ENCODE results near the gene UNC13B.
"Not testable (repeated sequence)": the region's sequence is repeated elsewhere in the genome, so short reads cannot be mapped to it uniquely, and the experiment has no call there.

The UNC13B gene

DNA sequence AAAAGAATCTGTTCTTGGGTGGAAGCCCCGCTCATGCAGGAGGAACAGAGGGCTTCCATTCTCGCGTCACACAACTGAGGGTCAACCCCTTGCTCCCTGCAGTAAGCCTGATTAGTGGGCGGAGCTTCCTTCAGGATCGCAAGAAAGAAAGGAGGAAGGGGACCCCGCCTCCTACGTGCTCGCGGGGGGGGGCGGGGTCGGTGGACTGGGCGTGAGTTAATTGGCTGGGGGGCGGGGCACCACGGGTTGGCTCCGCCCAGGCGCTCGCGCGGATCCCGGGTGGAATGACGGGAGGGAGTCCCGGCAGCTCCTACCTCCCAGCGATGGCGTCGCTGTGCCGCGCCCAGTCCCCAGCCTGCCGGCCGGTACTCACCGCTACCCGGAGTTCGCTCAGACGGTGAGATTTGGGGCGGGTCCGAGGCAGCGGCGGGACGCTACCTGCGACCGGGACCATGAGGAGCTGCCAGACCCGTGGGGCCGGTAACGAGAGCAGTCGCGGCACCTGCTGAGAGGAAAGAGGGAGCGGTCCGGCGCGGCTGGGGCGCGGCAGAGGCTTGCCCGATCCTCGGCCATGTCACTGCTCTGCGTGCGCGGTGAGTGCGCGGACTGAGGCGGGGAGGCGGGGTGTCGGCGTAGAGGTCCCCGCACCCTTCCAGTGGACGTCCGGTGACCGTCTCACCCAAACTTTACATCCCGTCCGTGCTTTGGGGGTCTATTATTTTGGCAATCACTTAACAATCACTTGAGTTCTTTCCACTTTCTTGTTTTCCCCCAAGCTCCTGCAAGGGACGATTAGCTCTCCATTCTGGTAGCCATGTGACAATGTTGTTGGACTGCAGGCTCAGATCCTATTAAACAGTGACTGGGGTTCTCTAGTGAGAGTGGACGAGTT is at the start of gene UNC13B:
Gene UNC13B, plus strand, starts transcription at position 297 of the 892 bp plus-strand sequence. Its CDS starts 275 bp downstream, at position 572.
- peak; percentile 41 to 51 for DNase-seq (ENCODE audit: low read depth in 2 of 2)

DNA sequence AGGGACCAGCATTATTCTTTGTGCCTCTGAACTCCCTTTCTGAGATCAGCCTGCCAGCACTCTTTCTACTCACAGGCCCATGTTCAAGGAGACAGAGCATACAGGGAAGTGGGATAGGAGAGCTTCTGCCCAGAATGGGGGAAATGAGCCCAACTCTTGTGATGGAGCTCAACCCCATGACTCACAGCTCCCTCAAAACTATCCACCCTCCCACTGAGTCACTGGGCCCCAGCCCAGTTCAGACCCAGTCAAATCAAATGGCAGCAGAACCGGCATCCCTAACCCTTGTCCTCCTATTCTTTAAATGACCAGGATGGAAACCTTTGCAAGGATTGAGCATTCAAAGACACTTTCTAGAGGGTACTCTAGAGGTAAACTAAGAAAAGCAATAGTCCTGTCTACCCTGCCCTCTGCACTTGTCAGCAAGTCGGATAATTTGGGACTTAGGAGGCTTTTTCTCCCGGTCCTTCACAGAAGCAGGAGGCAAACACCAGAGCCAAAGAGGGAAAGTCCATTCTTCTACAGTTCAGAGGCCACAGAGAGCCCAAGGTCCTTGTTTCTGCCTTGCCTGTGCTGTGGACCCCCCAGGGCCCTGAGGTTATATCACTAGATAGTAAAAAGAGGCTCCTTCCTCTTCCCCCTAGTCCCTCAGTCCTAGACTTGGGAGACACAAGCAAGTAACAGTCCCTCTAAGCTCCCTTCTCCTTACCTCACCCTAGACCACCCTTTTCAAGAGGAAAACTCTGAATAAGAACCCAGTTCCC is 49.4 kb upstream of the UNC13B start:
- no peak for DNase-seq (ENCODE audit: low read depth in 2 of 2)

DNA sequence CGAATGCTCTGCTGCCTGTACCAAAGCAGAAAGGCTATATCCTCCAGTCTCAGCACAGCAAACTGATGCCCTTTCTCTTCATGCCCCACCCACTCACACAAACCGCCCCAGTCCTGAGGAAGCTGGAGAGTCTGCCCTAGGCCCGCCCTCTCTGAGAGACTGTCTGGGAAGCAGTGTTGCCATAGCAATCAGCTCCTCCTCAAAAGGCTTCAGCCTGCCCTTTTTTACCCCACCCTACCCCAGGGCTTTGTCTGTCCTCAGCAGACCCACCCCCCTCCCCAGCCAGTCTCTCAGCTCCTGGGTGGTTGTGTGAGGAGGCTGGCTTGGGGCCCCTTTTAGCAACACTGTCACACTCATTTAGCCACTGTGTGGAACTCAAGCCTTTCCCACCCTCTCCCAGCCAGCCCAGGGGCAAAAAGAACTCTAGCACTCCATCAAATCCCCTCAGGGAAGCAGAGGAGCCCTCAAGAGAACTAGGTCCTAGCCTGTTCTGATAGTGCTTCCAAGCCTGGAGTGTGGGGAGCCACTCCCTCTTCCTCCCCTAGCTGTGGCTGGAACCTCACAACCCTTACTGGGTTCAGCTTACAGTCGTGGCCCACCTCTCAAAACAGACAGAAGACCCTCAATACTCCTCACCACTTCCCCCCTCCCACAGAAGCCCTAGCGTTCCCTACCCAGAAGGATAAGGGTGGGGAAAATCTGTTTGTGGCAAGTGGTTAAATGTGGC is 47.5 kb upstream of the UNC13B start:
- no peak for DNase-seq (ENCODE audit: low read depth in 2 of 2)

DNA sequence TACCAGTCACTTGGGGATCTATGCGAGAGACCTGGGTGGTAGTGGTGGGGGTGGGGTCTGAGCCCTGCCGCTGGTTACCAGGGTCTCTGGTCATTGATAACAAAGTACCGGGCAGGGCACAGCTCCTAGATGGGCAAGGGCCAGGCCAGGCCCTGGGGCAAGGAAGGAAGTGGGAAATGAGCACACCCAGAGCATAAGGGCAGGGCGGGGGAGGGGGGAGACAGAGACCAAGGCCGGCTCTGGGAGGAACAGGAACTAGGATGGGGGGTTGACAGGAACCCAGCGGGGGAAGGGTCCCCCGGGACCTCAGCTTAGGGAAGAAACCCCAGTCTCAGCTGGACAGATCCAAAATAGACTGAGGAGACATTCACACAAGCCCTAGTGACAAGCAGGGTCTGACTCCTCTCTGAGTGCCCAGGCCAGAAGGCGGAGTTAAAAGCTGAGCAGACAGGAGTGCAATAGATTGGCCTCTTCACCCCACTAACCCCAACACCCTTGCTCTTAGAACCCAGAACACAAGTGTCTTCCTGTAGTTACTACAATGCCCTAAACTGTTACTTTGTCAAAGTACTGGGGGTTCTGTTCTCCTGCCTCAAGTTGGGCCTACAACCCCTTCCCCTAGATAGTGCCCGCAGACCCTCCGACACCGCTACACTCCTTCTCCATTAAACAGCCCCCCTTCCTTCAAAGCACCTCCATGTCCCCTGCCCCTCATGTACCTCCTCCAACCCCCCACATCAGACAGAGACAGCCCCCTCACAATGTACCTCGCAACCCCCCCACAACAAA is 46.8 kb upstream of the UNC13B start:
- DNase-seq (ENCODE audit: low read depth in 2 of 2): no peak

DNA sequence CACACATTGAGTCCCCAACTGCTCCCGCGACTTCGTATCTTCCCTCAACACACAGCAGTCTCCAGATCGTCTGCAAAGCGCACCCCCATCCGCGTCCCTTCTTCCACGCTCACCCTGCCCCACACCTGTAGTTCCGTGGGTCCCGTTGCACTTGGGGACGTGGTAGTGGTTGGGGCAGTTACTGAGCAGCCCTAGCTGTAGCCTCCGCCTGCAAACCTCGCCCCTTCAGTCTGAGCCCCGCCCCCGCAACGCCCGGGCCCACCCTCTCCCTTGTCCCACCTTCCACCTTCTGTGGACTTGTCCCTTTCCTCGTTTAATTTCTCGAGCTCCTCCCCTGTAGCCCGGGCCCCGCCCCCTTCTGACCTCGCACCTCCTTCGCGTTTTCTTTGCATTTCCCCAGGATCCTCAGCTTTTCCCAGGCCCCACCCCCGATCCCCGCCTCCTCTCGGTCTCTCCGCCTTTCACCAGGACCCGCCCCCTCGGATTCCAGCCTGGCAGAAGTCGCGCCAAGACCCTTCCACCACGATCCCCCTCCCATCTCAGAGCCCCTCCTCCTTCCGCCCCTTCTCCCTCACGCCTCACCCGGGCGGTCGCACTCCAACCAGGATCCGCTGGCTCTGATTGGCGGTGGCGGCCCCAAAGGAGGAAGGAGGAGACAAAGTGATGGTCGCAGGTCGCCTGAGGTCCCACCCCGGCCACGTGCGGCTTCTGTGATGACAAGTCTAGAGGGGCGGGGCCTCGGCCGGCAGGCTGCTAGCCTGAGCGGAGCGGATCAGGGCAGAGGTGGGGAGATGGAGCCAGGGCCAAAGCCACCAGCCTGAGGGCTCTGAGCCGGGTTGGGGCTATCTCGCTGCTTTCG is 45.9 kb upstream of the UNC13B start, which contains the start of gene ATOSB:
Gene ATOSB, minus strand, starts transcription at position 183 of the 859 bp plus-strand sequence. CDS start 7,588 bp downstream, outside the sequence.
- peak; percentile 82 to 86 for DNase-seq (ENCODE audit: low read depth in 2 of 2)

DNA sequence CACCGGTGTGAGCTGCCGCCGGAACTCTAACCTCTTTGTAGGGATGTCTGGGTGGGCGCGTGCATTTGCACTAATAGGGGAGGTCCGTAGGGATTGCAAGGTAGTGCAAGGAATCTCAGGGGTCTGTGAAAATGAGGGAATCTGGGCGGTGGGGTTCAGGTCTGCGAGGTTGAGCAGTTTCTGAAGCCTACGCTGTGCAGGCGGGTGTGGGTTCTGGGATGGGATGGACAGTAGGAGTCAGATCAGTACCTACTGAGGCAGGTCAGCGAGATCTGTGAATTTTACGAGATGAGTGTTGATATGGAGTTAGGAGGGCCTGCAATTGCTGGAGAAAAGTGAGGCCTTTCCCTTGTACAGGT is 45.3 kb upstream of the UNC13B start:
- no peak for DNase-seq (ENCODE audit: low read depth in 2 of 2)

DNA sequence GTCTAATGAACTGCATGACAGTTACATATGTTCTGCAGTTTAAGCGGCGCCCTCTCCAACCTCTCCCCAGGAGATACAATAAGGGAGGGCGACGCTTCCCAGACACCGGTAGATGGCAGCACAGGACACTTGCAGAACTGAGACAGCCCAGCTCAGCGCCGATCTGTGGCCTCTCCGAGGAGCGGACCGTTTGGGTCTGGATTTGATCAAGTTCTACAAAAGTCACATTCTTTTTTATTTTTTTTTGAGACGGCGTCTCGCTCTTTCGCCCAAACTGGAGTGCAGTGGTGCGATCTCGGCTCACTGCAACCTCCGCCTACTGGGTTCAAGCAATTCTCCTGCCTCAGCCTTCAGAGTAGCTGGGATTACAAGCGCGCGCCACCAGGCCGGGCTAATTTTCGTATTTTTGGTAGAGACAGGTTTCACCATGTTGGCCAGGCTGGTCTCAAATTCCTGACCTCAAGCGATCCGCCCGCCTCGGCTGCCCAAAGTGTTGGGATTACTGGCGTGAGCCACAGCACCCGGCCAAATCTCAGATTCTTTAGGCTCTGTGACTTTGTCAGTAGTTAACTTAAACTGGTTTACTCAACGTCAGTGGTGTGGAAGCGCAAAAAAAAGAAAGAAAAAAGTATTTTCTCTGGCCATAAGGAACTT is 44.8 kb upstream of the UNC13B start:
- peak; percentile 71 to 79 for DNase-seq (ENCODE audit: low read depth in 2 of 2)

DNA sequence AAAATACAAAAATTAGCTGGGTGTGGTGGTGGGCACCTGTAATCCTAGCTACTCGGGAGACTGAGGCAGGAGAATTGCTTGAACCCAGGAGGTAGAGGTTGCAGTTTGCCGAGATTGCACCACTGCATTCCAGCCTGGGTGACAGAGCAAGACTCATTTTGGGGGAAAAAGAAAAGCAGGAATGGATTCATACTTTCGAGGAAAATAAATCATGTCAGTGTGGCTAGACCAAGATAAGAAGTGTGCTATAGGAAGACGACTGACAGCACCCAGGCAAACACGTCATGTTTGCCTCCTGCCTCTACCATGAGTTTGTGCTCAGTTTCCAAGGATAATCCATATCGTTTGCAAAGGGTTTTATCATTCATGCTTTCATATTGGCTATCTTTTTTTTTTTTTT is 26.9 kb upstream of the UNC13B start:
- DNase-seq (ENCODE audit: low read depth in 2 of 2): no peak

DNA sequence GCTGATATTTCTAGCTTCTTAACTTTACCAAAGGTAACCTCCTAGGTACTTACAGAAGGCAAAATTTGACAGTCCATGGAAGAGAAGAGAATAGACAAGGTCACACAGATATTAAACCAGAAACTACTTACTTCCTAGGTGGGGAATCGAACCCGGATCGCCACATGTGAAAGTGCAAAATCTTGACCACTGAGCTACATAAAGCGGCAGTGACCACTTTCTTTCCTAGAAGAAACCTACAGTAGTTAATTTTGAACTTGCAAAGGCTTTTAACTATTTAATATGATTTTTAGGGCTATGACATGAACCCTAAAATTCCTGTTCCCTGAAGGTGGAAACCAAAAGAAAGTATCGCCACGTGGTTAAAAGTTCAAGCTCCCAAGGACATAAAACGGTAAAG is 25.8 kb upstream of the UNC13B start:
- no peak for DNase-seq (ENCODE audit: low read depth in 2 of 2)

DNA sequence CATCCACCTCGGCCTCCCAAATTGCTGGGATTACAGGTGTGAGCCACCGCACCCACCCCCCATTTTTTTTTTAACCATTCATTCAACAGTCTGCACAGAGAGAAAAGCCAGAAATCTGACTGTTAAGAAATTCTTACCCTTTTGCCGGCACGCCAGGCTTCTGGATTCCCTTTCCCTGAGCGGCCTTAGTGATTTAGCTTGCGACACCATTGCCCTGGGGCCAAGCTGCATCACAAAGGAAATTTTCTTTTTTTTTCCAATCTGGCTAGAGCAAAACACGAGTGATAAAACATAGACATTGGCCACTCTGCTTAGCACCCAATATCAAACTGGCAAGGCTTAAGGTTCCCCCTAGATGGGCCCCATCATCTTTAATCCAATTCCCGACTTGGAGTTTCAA is 24.9 kb upstream of the UNC13B start:
- DNase-seq (ENCODE audit: low read depth in 2 of 2): no peak

DNA sequence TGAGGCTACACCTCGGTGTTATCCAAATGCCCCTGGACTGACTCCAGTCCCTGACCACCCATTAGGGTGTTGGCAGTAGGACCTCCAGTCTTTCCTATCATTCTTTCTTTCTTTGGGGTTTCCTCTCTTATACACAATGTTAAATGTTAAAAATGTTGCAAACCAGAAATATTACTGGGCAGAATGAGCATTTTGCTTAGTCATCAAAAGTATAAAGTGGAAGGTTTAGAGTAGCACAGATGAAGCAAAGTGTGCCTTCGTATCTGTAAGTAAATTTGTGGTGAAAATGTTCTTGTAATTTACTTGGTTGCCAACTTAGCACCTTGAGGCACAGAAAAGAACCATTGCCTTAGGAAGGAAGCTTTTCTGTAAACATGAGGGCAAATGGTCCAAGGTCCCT is 21.7 kb upstream of the UNC13B start:
- no peak for DNase-seq (ENCODE audit: low read depth in 2 of 2)

DNA sequence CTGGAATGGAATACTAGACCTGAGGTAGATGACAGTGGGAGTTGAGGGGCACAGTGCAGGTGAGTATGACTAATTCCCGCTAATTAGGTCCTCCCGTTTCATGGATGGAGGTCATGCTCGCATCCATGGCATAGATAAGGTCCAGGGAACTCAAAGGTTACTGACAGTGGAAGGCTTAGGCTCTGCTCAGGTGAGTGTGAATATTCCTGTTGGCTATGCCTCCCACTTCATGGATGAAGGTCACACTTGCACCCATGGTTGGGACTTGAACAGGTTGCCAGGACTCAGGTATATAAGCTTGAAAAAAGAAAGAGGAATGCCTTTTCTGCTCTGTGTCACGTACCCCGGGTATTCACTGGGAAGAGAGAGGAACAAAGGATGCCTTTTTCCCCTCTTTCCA is 19.8 kb upstream of the UNC13B start:
- no peak for DNase-seq (ENCODE audit: low read depth in 2 of 2)

DNA sequence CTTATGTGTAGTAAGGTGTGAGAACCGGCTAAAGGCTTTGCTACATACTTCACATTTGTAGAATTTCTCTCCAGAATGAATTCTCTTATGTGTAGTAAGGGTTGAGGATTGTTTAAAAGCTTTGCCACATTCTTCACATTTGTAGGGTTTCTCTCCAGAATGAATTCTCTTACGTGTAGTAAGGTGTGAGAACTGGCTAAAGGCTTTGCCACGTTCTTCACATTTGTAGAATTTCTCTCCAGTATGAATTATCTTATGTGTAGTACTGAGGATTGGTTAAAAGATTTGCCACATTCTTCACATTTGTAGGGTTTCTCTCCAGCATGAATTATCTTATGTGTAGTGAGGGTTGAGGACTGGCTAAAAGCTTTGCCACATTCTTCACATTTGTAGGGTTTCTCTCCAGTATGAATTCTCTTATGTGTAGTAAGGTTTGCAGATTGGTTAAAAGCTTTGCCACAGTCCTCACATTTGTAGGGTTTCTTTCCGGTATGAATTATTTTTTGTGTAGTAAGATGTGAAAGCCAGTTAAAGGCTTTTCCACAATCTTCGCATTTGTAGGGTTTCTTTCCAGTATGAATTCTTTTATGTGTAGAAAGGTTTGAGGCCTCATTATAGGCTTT is 13.8 kb upstream of the UNC13B start:
- not testable (repeated sequence) for DNase-seq (ENCODE audit: low read depth in 2 of 2)

DNA sequence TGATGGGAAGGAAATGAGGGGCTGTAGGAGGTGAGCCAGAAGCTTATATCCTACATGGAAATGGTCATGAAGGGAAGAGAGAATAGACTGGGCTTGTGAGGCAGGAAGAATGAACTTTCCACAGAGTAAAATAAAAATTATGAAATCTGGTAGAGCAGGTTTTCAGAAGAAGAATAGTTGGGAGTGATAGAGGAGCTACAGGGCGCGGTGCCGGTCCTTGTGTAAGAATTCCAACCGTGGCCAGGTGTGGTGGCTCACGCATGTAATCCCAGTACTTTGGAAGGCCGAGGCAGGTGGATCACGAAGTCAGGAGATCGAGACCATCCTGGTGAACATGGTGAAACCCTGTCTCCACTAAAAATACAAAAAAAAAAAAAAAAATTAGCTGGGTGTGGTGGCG is 8.9 kb upstream of the UNC13B start:
- no peak for DNase-seq (ENCODE audit: low read depth in 2 of 2)

DNA sequence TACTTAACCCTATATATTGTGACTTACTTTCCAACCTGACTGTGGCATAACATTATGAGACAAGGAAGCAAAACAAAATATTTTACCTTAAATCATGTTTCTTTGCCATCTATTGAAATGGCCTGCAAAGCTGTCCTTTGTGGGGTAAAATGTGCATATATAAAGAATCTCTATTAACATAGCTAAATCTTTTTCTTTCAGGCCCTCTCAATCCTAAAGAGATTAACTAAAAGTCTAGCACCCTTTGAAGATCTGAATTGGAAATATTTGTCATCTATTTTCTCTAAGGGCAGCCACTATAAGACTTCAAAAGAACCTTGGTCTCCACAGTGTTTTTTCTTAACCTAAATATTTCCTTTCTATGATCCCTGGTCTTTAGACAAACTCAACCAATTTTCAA is 5.0 kb upstream of the UNC13B start:
- no peak for DNase-seq (ENCODE audit: low read depth in 2 of 2)

DNA sequence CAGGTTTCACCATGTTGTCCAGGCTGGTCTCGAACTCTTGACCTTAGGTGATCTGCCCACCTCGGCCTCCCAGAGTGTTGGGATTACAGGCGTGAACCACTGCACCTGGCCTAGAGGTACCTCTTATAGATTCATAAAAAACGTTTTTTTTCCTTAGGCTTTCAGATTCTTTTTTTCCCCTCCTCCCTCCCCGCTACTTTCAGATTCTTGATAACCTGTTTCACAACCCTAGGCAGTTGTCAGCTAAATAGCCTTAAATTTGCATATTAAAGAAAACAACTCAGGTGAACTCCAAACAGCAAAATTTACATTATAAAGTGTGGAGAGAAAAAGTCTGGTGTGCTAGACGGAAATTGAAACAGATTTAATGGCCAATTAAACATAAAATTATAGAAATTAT is 4.0 kb upstream of the UNC13B start:
- not testable (repeated sequence) for DNase-seq (ENCODE audit: low read depth in 2 of 2)

DNA sequence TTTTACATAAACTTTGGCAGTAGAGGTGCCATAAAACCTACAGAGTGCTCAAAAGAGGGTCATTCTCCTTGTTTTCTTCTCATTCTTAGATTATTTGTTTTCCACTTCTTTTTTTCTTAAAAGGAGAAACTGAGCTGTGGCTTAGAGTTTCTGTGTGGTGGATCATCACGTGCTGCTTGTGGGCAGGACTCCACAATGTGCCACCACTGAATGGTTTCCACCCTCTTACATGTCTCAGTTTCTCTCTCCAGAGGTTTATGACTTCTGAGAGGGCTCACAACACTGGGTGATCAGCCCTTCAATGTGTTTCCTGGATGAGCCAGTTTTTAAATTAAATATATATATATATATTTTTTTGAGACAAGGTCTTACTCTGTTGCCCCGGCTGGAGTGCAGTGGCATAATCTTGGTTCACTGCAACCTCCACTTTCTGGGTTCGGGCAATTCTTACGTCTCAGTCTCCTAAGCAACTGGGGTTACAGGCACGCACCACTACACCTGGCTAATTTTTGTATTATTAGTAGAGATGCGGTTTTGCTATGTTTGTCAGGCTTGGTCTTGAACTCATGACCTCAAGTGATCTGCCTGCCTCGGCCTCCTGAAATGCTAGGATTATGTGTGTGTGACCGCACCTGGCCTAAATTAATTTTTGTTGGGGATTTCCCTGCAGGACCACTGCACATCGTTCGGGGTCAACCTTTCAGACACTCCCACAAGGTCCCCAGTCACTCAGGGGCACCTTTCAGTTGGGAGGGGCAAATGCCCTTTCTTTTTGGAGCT is 3.1 kb upstream of the UNC13B start:
- no peak for DNase-seq (ENCODE audit: low read depth in 2 of 2)

DNA sequence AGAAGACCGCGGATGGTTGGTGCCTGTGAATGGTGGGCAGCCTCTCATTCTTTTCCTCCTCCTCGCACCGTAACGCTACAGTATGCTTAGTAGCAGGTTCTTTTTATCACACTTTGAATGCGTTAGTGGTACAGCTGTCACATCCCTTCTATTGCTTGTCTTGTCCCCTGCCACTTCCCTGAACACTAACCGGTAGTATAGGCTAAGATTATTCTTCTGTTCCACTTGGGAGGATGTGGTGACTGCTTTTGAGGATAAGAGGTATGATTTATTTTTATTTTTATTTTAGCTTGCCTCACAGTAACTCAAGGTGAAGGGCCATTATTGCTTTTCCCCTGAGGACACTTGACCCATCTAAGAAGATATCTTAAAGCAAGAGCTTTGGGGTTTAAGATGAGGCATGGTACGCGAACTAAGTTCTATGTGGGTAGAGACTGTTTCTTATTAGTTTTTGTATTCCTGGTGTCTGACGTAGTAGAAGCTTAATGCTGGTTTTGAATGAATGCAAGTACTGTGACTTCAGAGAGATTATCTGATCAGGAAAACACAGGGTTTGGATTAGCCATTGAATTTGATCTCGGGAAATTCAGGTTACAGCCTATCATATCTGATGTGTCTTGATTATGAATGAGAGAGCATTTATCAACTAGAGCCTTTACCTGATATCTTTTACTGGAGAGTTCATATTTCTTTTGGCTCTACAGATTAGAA is 951 bp downstream of the UNC13B start:
- no peak for DNase-seq (ENCODE audit: low read depth in 2 of 2)

Data from activated CD8-positive, alpha-beta memory T cell treated with anti-CD3 and anti-CD28 coated beads for 4 hours (primary cell).